H9 (cell line): Measurements from ENCODE around the gene TSPAN33. TPM values are rescaled to one million over a fixed set of nuclear protein-coding genes. Genes with fewer than 3 reads are reported as not detected.

Experiments used
- DNase-seq: peaks from one replicate; pipeline ENCODE4 v3.0.0-alpha.2; 2017
- H2AFZ ChIP-seq: one replicate; pipeline ENCODE4 v1.6.1; 2013; ENCODE audit warnings: mild to moderate bottlenecking, low read length, control low read depth, moderate library complexity
- H2AK5ac ChIP-seq: 2 replicates; pipeline ENCODE4 v1.6.1; 2013; ENCODE audit warnings: low read length, control low read depth, mixed read lengths; ENCODE audit not compliant: insufficient read length
- H2BK120ac ChIP-seq: one replicate; pipeline ENCODE4 v1.6.1; 2013; ENCODE audit warnings: low read depth, mild to moderate bottlenecking, low read length, control low read depth, inconsistent platforms; ENCODE audit not compliant: poor library complexity, severe bottlenecking
- H2BK12ac ChIP-seq: 2 replicates; pipeline ENCODE4 v1.6.1; 2013; ENCODE audit warnings: low read length, control low read depth, mixed read lengths, low read depth; ENCODE audit not compliant: insufficient read length
- H2BK15ac ChIP-seq: 2 replicates; pipeline ENCODE4 v1.6.1; 2013; ENCODE audit warnings: low read depth, low read length, control low read depth
- H2BK20ac ChIP-seq: one replicate; pipeline ENCODE4 v1.6.1; 2013; ENCODE audit warnings: low read depth, mild to moderate bottlenecking, low read length, control low read depth, inconsistent platforms; ENCODE audit not compliant: poor library complexity, severe bottlenecking
- H2BK5ac ChIP-seq: 2 replicates; pipeline ENCODE4 v1.6.1; 2013; ENCODE audit warnings: low read length, control low read depth, mixed read lengths; ENCODE audit not compliant: insufficient read length
- H3K14ac ChIP-seq: 2 replicates; pipeline ENCODE4 v1.6.1; 2013; ENCODE audit warnings: low read length, control low read depth; ENCODE audit not compliant: insufficient read depth
- H3K18ac ChIP-seq: 2 replicates; pipeline ENCODE4 v1.6.1; 2013; ENCODE audit warnings: low read depth, mild to moderate bottlenecking, mixed read lengths, low read length, control low read depth; ENCODE audit not compliant: insufficient read length
- H3K23ac ChIP-seq: 2 replicates; pipeline ENCODE4 v1.6.1; 2013; ENCODE audit warnings: low read length, control low read depth, mixed read lengths, low read depth; ENCODE audit not compliant: insufficient read length
- H3K23me2 ChIP-seq: 2 replicates; pipeline ENCODE4 v1.6.1; 2013; ENCODE audit warnings: low read depth, mild to moderate bottlenecking, mixed read lengths, low read length, control low read depth; ENCODE audit not compliant: insufficient read length, poor library complexity, severe bottlenecking
- H3K27ac ChIP-seq: 2 replicates; pipeline ENCODE4 v1.5.1; 2013; ENCODE audit warnings: low read length, control low read depth, mixed read lengths, low read depth; ENCODE audit not compliant: insufficient read length
- H3K27me3 ChIP-seq: 2 replicates; pipeline ENCODE4 v1.6.1; 2013; ENCODE audit warnings: low read length, control low read depth, inconsistent platforms; ENCODE audit not compliant: insufficient read depth
- H3K4ac ChIP-seq: 2 replicates; pipeline ENCODE4 v1.6.1; 2013; ENCODE audit warnings: low read depth, mild to moderate bottlenecking, control low read depth, inconsistent platforms, low read length, moderate library complexity
- H3K4me1 ChIP-seq: 2 replicates; pipeline ENCODE4 v1.6.1; 2013; ENCODE audit warnings: low read length, control low read depth, inconsistent platforms; ENCODE audit not compliant: insufficient read depth
- H3K4me2 ChIP-seq: 2 replicates; pipeline ENCODE4 v1.6.1; 2013; ENCODE audit warnings: low read length, control low read depth, mixed read lengths; ENCODE audit not compliant: insufficient read length, insufficient read depth
- H3K56ac ChIP-seq: 2 replicates; pipeline ENCODE4 v1.6.1; 2013; ENCODE audit warnings: low read depth, mild to moderate bottlenecking, mixed read lengths, low read length, control low read depth; ENCODE audit not compliant: insufficient read length
- H3K79me1 ChIP-seq: 2 replicates; pipeline ENCODE4 v1.6.1; 2013; ENCODE audit warnings: low read depth, mild to moderate bottlenecking, moderate library complexity, low read length, control low read depth, inconsistent platforms; ENCODE audit not compliant: insufficient read depth, poor library complexity, severe bottlenecking
- H3K79me2 ChIP-seq: 2 replicates; pipeline ENCODE4 v1.6.1; 2013; ENCODE audit warnings: low read length, control low read depth, inconsistent platforms; ENCODE audit not compliant: insufficient read depth
- H3K9ac ChIP-seq: 2 replicates; pipeline ENCODE4 v1.6.1; 2013; ENCODE audit warnings: low read length, control low read depth, mixed read lengths; ENCODE audit not compliant: insufficient read length; ENCODE audit errors: extremely low read depth
- H3K9me3 ChIP-seq: one replicate; pipeline ENCODE4 v1.6.1; 2013; ENCODE audit warnings: low read depth, low read length, inconsistent platforms; ENCODE audit not compliant: control insufficient read depth
- H3T11ph ChIP-seq: one replicate; pipeline ENCODE4 v1.6.1; 2013; ENCODE audit warnings: mild to moderate bottlenecking, low read length, control low read depth, inconsistent platforms
- H4K20me1 ChIP-seq: one replicate; pipeline ENCODE4 v1.6.1; 2013; ENCODE audit not compliant: control insufficient read depth, insufficient read length, insufficient read depth
- H4K5ac ChIP-seq: 2 replicates; pipeline ENCODE4 v1.6.1; 2013; ENCODE audit warnings: low read depth, mild to moderate bottlenecking, mixed read lengths, low read length, control low read depth; ENCODE audit not compliant: insufficient read length
- H4K8ac ChIP-seq: replicated peaks from 2 replicates; pipeline ENCODE4 v1.6.1; 2013; ENCODE audit warnings: low read length, control low read depth, mixed read lengths, low read depth; ENCODE audit not compliant: insufficient read length
- H4K91ac ChIP-seq: 2 replicates; pipeline ENCODE4 v1.6.1; 2013; ENCODE audit warnings: low read depth, mild to moderate bottlenecking, moderate library complexity, mixed read lengths, low read length, control low read depth; ENCODE audit not compliant: insufficient read length
- H3K27ac Mint-ChIP-seq, 3 experiments: 2 replicates in 2 of 3; 3 replicates in 1 of 3; pipeline ENCODE4 v1.8.0; 2020 to 2021; ENCODE audit warnings: mixed read lengths in 3 of 3, mild to moderate bottlenecking in 1 of 3, moderate library complexity in 1 of 3
- H3K27me3 Mint-ChIP-seq: 2 replicates; pipeline ENCODE4 v1.8.0; 2021; ENCODE audit warnings: low read depth, mild to moderate bottlenecking, moderate library complexity, mixed read lengths
- H3K36me3 Mint-ChIP-seq, 3 experiments: 2 replicates in 2 of 3; 3 replicates in 1 of 3; pipeline ENCODE4 v1.8.0; 2020 to 2021; ENCODE audit warnings: low read depth in 3 of 3, mixed read lengths in 3 of 3; ENCODE audit not compliant: insufficient read depth in 1 of 3
- H3K4me1 Mint-ChIP-seq, 2 experiments: 2 replicates each; pipeline ENCODE4 v1.8.0; 2020; ENCODE audit warnings: mixed read lengths in 2 of 2
- H3K4me3 Mint-ChIP-seq, 2 experiments: 2 replicates in 1 of 2; 3 replicates in 1 of 2; pipeline ENCODE4 v1.8.0; 2020 to 2021; ENCODE audit warnings: mild to moderate bottlenecking in 2 of 2, mixed read lengths in 2 of 2, moderate library complexity in 1 of 2
- H3K9me3 Mint-ChIP-seq, 2 experiments: 2 replicates in 1 of 2; 3 replicates in 1 of 2; pipeline ENCODE4 v1.8.0; 2020; ENCODE audit warnings: mild to moderate bottlenecking in 2 of 2, mixed read lengths in 2 of 2, moderate library complexity in 1 of 2
- WGBS: extraction: QIAGEN DNeasy Blood & Tissue Kit; methylation state at CpG from one replicate; pipeline ENCODE4 v1.1.7; 2013; ENCODE audit warnings: missing lambda C conversion rate, low lambda C conversion rate, mixed read lengths; ENCODE audit not compliant: insufficient read length; ENCODE audit errors: extremely low coverage; 5-methylcytosine and 5-hydroxymethylcytosine counted together
- total RNA-seq: library from RNA; stranded (reverse); gene quantifications from 2 replicates; pipeline ENCODE4 v1.2.1, GENCODE V29; 2021
- TF ChIP-seq, protein P1 (sequence below): fragments of 200-600 bp; sonication (generic); conservative IDR thresholded peaks from 3 replicates; pipeline ENCODE4 v1.8.0; 2021; ENCODE audit warnings: antibody characterized with exemption, mild to moderate bottlenecking

TSPAN33 gene
- total RNA-seq, 1 experiment from 2014 or later, result 34.7 TPM

DNA sequence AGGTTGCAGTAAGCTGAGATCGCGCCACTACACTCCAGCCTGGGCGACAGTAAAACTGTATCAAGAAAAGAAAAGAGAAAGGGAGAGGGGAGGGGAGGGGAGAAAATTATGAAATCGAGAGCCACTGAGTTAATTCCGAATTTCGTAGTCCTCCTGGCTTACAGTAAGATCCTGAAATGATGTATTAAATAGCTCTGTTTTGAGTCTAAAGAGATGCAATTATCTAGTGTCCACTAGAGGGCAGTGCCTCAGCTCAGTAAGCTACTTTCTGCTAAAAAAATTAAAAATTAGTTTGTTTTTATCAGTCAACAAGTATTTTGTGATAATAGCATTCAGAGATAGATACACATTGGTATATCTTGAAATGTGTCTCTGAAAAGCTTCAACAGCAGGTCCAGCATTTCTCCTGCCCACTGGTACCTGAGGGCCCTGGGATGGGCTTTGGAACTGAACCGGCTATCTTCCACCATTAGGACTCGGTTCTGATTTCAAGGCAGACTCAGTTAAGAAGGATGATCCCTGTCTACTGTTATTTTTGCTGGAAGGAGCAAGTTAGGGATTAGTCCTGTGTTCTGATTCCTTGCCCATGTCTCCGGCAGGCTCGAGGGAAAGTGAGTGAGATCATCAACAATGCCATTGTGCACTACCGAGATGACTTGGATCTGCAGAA, 19.5 kb downstream of the TSPAN33 start:
- no peak overlapping the region for H2BK20ac ChIP-seq

More for the DNA sequence above, 19.5 kb downstream of the TSPAN33 start:
- Histone ChIP-seq H3K18ac (no peak overlapping the region), H4K91ac (no peak overlapping the region), H4K20me1 (no peaks in the 10 kb centered on the region), H3K23me2 (peaks cover 6% of the 10 kb centered on the region), H3T11ph (no peak overlapping the region), H2BK120ac (no peak overlapping the region), H3K27me3 (no peaks in the 10 kb centered on the region), H2BK5ac (no peak overlapping the region), H2BK12ac (no peak overlapping the region), H2AK5ac (no peak overlapping the region), H4K8ac (no peak overlapping the region), H3K4ac (no peak overlapping the region), H3K14ac (no peak overlapping the region), H2AFZ (no peak overlapping the region), H3K4me2 (no peak overlapping the region), H3K9me3 (no peaks in the 10 kb centered on the region), H2BK15ac (no peak overlapping the region), H3K79me1 (no peaks in the 10 kb centered on the region), H3K4me1 (peaks cover 3% of the 10 kb centered on the region; the same call in 1 of the 2 replicates), H3K27ac (no peak overlapping the region), H3K79me2 (no peaks in the 10 kb centered on the region), H3K9ac (no peak overlapping the region), H4K5ac (no peak overlapping the region), H3K56ac (no peak overlapping the region), H3K23ac (no peak overlapping the region)
- TF ChIP-seq, protein P1, sequence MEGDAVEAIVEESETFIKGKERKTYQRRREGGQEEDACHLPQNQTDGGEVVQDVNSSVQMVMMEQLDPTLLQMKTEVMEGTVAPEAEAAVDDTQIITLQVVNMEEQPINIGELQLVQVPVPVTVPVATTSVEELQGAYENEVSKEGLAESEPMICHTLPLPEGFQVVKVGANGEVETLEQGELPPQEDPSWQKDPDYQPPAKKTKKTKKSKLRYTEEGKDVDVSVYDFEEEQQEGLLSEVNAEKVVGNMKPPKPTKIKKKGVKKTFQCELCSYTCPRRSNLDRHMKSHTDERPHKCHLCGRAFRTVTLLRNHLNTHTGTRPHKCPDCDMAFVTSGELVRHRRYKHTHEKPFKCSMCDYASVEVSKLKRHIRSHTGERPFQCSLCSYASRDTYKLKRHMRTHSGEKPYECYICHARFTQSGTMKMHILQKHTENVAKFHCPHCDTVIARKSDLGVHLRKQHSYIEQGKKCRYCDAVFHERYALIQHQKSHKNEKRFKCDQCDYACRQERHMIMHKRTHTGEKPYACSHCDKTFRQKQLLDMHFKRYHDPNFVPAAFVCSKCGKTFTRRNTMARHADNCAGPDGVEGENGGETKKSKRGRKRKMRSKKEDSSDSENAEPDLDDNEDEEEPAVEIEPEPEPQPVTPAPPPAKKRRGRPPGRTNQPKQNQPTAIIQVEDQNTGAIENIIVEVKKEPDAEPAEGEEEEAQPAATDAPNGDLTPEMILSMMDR, result peak; percentile 93
- peaks cover 7 to 21% (median 21%) of the 10 kb centered on the region in 3 experiments; a peak in 6 of 7 replicates for H3K36me3 Mint-ChIP-seq
- no peak overlapping the region for H3K27ac Mint-ChIP-seq
- H3K4me3 Mint-ChIP-seq, result no peak overlapping the region
- no peaks in the 10 kb centered on the region for H3K9me3 Mint-ChIP-seq
- DNase-seq, result no peak
- no CpG with 5 or more reads among the region's 11 CpGs for WGBS
- H3K4me1 Mint-ChIP-seq, result peaks cover 17 to 18% of the 10 kb centered on the region in 2 experiments
- H3K27me3 Mint-ChIP-seq, result no peaks in the 10 kb centered on the region
